Femur (tissue), 1 donor: ENCODE measurements around the gene KMT2E.

Experiments
- DNase-seq: peaks from one replicate; pipeline ENCODE4 v3.0.0-alpha.2; 2017

Gene KMT2E

DNA sequence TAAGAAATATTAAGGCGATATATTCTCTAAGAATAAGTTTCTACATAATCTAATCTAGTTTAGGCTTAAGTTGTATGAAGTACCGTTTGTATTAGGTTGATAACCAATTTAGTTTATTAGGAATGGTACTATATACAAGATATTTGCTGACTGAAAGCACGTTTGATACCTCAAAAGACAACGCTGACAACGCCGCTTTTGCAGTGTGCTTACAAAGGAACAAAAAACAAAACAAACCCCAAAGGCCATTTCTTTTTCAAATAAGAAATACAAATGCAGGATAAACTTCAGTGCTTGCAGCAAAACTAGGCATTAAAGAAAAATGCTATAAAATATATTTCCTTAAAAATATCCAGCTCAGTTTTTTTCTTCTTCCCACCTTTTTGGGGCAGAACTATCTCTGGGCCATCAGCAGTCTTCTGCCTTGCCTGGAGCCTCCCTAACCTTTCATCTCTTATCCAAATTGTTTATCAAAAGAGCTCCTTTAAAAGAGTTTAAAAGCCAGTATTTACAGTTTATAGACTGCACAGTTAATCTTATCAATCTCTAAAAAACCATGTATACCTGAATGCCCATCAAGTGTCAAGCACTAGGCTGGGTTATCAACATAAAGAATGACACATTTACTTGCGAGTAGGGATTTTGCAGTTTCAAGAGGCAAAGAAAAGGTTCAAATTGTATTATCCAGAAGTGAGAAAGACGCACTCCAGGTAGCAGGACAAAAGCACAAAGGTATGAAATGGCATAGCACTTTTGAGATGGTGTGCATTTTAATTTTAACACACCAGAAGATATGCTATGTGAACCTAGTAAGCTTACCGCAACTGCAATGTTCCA lies 4.1 kb upstream of the KMT2E start:
- no peak for DNase-seq

DNA sequence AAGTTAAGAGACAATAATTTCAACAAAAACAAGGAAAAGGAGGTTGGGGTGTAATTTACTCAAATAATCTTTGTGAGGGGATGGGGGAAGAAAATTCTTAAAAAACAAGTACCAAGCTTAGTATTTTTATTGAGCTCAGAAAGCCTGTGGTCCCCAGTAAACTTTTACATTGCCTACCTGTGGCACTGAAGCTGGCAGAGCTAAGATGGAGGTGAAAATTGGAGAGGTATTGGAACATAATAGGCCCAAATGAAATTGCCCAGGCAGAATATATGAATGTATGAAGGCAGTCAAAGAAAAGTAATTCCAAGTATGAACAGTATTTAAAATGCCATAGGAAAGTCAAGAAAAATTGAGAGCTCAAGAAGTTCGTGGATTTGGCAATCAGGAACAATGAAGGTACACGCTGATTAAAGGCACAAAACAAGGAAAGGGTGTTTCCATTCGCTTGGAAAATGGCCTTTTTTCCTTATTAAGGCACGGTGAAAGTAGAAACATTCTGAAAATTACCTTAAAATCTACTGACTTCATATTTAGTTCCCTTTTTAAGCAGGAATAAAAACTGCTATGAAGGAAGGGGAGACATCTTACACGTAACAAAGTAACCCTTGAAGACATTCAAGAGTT lies 3.4 kb upstream of the KMT2E start:
- DNase-seq = no peak

DNA sequence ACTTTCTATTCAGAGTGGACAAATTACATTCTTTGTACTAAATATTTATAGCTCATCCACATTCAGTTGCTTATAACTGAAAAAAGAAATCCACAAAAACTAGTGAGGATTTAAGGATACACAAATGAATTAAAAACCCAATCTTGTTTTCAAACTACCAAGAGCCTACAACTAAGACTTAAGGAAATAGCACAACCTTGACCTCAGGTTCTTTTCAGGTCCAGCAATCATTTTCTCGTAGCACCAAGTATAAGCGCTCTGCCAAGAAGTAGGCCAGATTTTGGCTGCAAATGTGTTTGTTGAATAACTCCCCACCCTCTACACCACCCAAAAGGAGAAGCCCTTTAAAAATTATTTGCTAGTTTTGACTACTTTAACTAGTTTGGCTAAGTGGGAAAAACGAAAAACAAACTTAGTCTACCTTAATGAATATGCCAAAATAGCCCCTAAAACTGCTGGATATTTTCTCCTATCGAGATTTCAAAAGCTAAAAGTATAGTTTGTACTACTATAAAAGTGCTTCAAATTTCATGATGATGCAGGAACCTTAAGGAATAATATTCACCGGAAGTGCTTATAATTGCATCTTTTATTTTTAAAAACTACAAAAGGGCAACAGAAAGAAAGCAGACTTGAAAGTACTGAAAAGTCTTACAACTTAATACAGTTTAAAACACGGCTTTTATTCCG lies 2.7 kb upstream of the KMT2E start:
- DNase-seq = no peak

DNA sequence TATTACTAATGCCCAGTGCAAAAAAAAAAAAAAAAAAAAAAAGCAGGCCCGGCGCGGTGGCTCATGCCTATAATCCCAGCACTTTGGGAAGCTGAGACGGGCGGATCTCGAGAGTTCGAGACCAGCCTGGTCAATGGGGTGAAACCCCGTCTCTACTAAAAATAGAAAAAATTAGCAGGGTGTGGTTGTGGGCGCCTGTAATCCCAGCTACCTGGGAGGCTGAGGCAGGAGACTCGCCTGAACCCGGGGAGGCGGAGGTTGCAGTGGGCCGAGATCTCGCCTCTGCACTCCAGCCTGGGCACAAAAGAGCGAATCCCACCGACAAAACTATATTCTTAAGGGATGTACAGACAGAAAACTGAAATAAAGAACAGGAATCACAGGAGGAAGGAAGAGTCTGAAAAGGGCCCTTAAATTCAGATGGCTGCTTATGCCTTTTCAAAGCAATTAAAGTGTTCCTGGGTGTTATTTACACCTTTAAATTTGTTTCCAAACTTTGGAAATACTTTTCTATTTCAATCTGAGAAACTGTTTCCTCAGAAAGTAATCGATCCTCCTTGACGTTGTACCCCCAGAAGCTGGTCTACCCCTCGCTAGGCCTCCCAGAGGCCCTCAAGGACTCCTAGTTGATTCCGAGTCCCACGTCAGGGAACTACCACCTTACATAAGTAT lies 2.0 kb upstream of the KMT2E start:
- DNase-seq = peak; percentile 39

DNA sequence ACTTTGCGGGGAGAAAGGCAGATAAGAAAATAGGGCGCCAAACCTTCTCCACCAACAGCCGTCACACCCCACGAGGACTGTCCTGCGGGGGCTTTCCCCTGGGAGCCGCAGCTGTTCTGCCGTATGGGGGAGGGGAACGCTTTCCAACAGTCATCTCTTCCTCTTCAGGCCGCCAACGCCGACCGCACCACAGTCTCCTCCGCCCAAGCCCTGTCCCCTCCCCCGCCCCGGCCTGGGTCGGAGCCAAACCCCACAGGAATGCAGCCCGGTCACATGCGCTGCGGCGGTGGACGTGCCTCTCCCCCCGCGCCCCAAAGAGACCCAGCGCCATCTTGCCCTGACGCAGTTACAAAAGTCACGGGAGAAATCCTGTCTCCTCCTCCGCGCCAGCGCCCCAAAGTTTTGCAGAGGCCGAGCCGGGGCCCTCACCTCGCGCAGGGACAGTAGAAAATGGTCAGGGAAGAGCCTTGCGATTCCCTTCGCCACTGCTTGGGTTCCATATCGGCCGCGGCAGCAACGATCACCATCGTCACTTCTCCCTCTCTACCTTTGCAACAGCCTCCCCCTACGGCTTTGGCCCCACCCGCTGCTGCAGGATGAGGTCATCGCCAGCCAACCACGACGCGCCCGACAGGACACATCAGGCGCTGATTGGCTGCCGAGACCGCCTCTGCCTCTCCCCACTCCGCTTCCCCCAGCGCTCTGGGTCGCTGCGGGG lies 1.3 kb upstream of the KMT2E start:
- peak; percentile 99 for DNase-seq

DNA sequence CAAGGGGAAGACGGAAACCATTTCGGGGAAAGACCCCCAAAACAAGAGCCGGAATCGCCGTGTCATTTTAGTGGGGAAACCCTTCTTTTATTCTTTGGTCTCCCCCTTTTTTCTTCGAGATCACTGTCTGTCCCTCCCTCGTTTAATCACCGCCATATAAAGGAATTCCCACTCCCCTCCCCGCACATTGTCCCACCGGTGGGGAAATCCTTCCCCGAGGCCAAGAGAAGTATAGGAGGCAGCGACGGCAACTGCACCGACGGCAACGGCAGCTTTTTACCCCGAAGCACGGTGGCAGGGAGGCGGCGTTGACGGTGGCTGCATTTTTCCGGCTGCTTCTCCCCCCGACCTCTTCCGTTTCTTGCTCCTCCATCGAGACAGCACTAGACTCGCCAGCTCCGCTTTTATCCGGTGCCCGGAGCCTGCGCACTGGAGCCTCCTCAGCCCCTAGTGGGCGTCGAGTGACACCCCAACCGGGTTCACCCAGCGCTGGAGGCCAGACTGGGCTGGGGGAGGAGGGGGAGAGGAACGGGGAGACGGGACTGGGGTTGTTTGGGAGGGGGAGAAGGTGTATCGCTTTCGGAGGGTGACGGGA lies 687 bp upstream of the KMT2E start:
- DNase-seq = peak; percentile 97

DNA sequence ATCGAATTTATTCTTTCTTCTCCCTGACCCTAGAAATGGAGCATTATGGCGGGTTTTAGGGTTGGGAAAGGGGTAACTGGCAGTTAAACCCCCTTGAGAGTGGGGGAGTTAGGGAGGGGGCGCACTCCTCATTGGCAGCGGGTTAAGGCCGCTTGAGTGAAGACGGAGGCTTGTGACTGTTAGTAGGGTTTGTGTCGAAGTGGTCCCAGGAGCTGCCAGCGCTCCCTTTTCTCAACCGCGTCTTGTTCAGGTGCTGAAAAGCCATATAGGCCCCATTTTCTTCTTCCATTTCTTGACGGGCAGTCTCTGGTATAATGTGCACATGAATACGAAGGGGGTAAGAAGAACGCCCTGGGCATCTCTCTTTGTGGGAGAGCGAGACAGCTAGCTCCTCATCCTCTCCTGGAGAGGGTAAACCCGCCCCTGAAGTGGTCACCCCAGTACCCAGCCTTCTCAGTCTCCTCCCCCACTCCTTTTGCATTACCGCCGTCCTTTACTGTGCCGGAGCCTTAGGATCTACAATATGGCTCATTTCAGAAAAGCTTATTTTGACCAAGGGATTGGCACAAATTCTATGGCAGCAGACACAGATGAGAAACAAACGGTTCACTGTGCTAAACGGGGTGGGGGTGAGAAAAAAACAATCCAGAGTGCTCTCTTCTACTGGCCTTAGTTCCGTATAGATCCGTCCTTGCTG lies 836 bp downstream of the KMT2E start:
- peak; percentile 73 for DNase-seq

DNA sequence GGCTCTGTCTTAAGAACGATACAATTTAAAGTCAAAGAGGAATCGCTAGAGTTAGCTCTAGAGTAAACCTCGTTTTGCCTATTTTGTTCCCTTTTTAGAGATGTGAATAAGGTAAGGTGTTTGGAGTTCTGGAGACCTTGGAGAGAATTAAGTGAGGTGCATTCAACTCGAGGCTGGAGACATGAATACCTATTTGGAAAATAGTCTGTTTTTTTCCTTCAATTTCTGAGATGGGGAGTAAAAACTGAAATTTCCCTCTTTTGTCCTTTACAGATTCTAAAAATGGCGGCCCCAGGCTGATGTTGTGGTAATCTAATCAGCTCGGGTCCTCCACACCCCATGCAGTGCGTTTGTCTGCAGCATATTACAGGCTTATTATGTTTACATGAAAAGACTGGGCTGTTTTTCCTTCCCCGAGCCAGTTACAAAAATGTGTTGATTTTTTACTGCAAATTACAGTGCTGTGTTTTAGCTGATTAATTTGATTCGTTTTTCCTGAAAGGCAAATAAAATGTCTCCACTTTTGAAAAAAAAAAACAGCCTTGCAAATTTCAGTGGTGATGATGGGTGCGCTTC lies 1.5 kb downstream of the KMT2E start:
- peak; percentile 40 for DNase-seq

DNA sequence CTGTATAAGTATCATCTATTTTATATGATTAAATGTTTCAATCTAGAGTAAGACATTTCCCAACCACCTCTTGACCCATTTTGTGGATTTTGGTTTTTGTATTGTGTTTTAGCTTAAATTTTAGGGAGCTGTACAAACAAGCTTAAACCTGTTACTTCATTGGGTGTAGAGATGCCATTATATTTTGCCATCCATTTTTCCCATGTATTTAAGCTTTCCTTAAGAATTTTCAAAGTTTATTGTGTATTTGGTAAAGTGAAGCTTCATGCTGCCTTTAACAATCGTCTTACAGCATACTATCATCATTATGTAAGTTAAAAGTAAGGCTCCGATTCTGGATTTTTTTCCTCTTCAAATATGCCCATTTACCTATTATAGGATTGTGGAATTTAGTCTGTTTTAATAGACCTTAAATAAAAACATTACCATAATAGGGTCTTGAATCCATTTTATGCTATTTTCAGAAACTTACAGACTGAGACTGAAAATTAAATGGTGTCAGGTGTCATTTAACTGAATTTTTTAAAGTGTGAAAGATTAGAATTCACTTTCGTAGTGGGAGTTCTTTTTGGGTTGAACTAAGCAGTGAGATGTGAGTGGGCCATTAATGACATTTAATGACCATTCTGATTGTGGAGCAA lies 2.2 kb downstream of the KMT2E start:
- no peak for DNase-seq

DNA sequence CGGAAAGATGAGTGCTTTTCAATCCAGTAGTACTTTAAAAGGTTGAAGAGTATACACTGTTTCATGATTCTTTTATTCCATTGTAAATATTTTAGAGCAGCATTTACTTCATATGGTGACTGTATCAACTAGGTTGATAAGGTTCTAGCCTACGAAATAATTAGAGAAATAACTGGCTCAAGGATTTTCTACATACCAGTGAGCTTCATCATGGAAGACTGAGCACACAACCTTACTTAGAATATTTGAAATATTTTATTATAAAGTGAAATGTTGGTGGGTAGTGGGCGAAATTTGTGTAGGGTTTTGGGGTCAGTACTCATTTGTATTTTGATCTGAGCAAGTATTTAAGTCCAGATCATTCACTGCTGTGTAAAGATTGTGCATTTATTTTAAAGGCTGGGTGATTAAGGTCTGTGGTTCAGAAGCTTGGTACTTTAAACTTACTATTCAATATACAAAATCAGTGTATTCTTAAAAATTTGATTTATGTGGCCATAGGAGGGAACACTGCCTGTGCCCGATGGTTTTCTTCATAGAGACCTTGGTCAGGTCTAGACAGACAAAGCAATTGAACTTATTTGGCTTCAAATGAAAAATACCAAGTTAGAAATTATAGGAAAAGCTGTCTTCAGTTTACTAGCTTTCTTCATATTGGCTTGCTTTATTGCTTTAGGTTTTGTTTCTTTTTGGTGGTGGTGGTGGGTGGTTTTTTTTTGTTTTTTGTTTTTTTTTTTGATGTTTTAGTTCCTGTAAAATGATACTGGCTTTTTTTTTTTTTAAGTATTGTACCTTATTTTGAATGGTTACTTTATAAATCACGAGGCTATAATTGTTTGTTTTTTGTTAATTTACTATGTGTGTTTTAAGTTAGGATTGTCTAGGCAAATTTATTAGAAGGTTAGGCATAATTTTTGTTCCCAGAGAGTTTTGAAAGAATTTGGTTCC lies 3.0 kb downstream of the KMT2E start:
- no peak for DNase-seq

DNA sequence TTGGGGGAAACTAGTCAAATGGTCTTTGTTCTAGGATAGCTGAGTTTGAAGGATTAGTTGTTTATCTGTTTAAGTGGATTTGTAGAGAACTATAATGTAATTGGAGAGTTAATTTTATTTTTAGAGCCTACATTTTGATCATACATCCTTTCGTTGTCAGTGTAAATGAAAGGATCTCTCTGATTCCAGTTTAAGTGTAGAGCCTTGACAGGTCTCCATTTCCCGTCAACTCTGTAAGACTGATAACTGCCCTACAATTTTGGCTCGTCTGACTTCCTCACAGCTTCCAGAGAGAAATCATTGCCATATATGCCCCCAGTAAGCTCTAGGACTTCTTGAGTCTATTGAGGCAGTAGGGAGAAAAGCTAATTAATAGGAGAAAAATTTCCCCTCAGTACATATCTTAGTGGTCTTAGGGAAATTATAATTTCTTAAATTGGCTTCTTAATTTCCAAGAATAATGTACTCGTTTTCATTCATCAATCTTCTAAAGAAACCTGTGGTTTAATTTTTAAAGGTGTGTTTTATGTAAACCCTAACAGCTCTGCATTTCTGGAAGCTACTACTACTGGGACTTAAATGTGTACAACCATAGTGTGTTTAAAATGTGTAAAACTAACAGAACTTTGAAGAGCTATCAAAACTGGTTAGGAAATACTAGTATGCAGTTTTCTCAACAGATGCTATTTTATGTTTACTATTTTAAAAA lies 3.8 kb downstream of the KMT2E start:
- no peak for DNase-seq

DNA sequence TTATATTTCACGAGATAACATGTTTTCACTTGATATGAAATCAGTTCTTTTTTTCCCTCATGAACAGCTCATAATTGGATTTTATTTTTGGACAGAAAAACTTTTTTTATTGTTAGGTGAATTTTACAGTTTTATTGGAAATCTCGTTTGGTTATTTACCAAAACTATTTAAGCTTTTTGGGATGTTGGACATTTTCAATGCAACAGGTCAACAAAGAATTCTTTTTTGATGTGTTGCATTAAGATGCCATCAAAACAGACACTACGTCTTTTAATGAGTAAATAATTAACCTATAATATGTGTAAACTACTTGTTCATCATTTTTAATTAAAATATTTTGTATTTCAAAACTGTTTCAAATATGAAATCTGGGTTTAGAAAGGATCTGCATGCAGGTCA lies 5.3 kb downstream of the KMT2E start:
- no peak for DNase-seq

DNA sequence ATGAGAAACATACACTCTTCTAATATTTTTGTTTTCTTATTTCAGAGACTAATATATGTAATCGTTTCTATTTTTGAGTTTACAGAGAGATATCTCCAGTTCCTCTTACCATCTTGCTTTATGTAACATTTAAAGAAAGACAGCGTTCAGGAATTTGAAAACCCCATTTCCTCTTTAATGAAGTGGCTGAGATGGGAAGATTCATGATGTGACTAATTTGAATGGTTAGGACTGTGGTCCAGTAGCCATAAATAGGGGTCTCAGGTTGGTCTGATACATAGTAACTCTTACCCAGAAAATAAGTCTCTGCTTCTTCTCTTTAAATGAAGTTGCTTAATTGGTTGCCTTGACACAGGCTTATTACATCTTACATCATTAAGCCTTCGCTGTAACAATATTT lies 6.9 kb downstream of the KMT2E start:
- no peak for DNase-seq

DNA sequence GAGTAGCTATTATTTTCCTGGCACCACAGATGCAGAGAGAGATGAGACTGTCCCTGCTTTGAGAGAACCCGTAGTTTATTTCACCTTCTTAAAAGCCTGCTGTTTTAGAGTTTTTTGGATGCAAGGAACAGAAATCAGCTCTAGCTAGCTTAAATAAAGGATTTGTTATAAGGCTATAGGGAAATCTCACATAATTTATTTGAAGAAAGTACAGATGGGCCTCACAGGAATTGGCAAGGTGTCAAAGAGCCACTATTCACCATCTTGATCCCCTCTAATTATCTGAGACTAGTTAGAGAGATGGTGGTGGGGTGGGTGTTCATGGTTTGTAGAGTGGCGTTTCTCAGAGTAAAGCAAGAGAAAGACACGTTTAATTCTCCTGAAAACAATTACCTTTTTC lies 7.3 kb downstream of the KMT2E start:
- DNase-seq = no peak

DNA sequence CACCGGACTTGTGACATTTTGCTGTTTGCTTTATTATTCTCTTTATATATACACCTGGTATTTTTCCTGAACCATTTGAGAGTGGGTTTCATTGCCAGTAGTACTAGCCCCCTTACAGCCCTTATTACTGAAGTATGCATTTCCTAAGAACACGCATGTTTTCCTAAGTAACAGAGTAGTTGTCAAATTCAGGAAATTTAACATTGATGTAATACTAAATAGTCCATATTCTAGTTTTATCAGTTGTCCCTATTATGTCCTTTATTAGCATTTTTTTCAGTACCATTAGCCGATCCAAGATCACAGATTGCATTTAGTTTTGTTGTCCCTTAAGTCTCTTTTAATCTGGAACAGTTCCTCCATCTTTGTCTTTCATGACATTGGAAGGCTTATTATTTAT lies 8.0 kb downstream of the KMT2E start:
- DNase-seq = no peak

DNA sequence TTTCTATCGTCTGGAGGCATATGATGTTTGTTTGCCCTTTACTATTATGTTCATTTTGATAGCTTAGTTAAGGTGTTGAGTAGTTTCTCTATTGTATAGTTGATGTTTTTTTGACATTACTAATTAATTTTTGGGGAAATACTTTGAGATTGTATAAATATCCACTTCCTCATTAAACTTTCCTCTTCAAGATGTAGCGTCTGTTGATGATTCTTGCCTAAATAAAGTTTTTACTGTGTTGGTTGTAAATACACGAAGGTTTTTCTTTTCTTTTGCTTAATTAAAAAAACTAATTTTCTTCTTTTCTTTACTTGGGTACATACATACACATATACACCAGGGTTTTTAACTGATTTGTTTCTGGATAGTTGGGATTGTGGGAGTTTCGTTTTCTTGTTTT lies 8.5 kb downstream of the KMT2E start:
- no peak for DNase-seq

DNA sequence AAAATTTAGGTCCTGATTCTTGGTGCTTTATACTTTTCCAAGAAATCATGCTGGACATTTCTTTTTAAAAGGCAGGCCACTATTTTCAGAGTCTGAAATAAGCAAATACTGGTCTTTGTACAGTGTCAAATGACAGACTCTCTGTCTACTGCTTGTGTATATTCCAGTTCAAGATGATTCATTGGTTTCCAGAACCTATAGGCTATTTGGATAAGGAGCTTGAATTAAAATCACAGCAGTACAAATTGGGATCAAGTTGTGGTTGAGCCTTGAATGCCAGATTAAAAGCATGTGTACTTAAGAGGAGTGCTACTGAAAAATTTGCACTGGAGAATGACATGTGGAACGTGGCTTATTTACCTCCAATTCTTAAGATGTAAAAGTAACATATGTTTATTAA lies 10.7 kb downstream of the KMT2E start:
- DNase-seq = no peak

DNA sequence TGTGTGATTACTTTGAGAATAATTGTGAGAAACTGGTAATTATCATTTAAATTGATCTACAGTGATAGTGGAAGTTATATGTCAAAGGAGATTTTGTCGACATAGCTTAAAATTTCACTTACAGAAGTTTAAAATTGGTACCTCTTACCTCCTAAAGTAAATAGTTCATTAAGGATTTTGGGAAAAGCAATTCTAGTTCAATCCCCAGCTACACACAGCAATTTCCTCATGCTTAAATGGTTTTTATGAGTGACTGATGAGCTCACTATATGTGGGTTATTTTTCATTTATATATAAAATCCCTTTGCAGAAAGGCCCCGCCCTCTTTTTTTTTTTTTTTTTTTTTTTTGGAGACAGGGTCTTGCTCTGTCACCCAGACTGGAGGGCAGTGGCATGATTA lies 12.7 kb downstream of the KMT2E start:
- DNase-seq = no peak
